Renal cortex interstitium (tissue), 3 donors: Measurements from ENCODE around the gene NMU. TPM values are rescaled to one million over a fixed set of nuclear protein-coding genes. Genes with fewer than 3 reads are reported as not detected.

ENCODE experiments used
- polyA plus RNA-seq, 3 donors: library from polyadenylated mRNA; unstranded; fragments of 120-200 nt; gene quantifications; one replicate each; pipeline ENCODE4 v1.2.1, GENCODE V29; 2013; ENCODE audit not compliant: insufficient read length in 3 of 3

NMU gene
- polyA plus RNA-seq, 3 donors: 10.6 to 30.0 (median 12.9) TPM

Other genes with a start within 250 kb of the NMU start
- 10 to 100 TPM; 72.2 to 91.2 (median 79.3) TPM for gene TMEM165, start 240.3 kb downstream of the NMU start, polyA plus RNA-seq
- gene CLOCK, start 89.4 kb downstream of the NMU start, polyA plus RNA-seq: 10 to 100 TPM; 19.9 to 23.7 (median 22.6) TPM
- under 1 TPM in 1 of 3 donors, not detected in 2; 0.47 TPM for gene PDCL2, start 44.1 kb downstream of the NMU start, polyA plus RNA-seq
- gene EXOC1L, start 183.5 kb upstream of the NMU start, polyA plus RNA-seq: not detected
- gene EXOC1, start 217.3 kb upstream of the NMU start, polyA plus RNA-seq: 10 to 100 TPM; 41.1 to 53.0 (median 52.6) TPM